Neural crest cell (in vitro differentiated cells): ENCODE results near the gene SUCLG2. TPM values are rescaled to one million over a fixed set of nuclear protein-coding genes. Genes with fewer than 3 reads are reported as not detected.
"Not testable (repeated sequence)": the region's sequence is repeated elsewhere in the genome, so short reads cannot be mapped to it uniquely, and the experiment has no call there.

Source experiments
- DNase-seq: peaks from one replicate; pipeline ENCODE4 v3.0.0; 2021; ENCODE audit warnings: low read depth, mixed read lengths, low spot score
- H3K27ac Mint-ChIP-seq: one replicate; pipeline ENCODE4 v1.8.0; 2021; ENCODE audit warnings: mild to moderate bottlenecking, mixed read lengths; ENCODE audit not compliant: unreplicated experiment
- H3K27me3 Mint-ChIP-seq: 2 replicates; pipeline ENCODE4 v1.8.0; 2021; ENCODE audit warnings: low read depth, mild to moderate bottlenecking, mixed read lengths
- H3K36me3 Mint-ChIP-seq: 2 replicates; pipeline ENCODE4 v1.8.0; 2021; ENCODE audit warnings: low read depth, mild to moderate bottlenecking, mixed read lengths
- H3K4me1 Mint-ChIP-seq: 2 replicates; pipeline ENCODE4 v1.8.0; 2021; ENCODE audit warnings: mixed read lengths
- H3K4me3 Mint-ChIP-seq: one replicate; pipeline ENCODE4 v1.8.0; 2021; ENCODE audit warnings: mild to moderate bottlenecking, mixed read lengths
- H3K9me3 Mint-ChIP-seq: 2 replicates; pipeline ENCODE4 v1.8.0; 2021; ENCODE audit warnings: mixed read lengths
- CTCF ChIP-seq: fragments of 200-600 bp; sonication (generic); conservative IDR thresholded peaks from 2 replicates; pipeline ENCODE4 v1.5.0; 2021; ENCODE audit warnings: antibody characterized with exemption, mild to moderate bottlenecking
- total RNA-seq: library from RNA; stranded (reverse); gene quantifications from 2 replicates; pipeline ENCODE4 v1.2.1, GENCODE V29; 2021

The SUCLG2 gene
- total RNA-seq, 1 donor from 2014 or later: 36.4 TPM

- Mint-ChIP-seq H3K27me3 (no peaks in the 10 kb centered on the region), H3K36me3 (peaks cover 11% of the 10 kb centered on the region), H3K4me3 (no peak overlapping the region), H3K4me1 (peaks cover 31% of the 10 kb centered on the region), H3K9me3 (no peaks in the 10 kb centered on the region), H3K27ac (no peak overlapping the region)
- no peak for TF ChIP-seq CTCF
- no peak for DNase-seq
These were observed 96.0 kb downstream of the SUCLG2 start for GRCh38 chr3:67558426-67558825.

- Mint-ChIP-seq H3K4me3 (no peak overlapping the region), H3K27me3 (no peaks in the 10 kb centered on the region), H3K27ac (no peak overlapping the region), H3K9me3 (no peaks in the 10 kb centered on the region), H3K36me3 (peaks cover 11% of the 10 kb centered on the region), H3K4me1 (peaks cover 27% of the 10 kb centered on the region)
- no peak for DNase-seq
- no peak for TF ChIP-seq CTCF
These were observed 96.5 kb downstream of the SUCLG2 start for GRCh38 chr3:67557848-67558355.

- Mint-ChIP-seq H3K4me1 (peaks cover under 1% of the 10 kb centered on the region), H3K36me3 (peaks cover 5% of the 10 kb centered on the region), H3K4me3 (no peak overlapping the region), H3K27me3 (no peaks in the 10 kb centered on the region), H3K9me3 (no peaks in the 10 kb centered on the region), H3K27ac (no peak overlapping the region)
- DNase-seq: no peak
- TF ChIP-seq CTCF: no peak
These were observed 102.9 kb downstream of the SUCLG2 start for GRCh38 chr3:67551361-67552016.

- Mint-ChIP-seq H3K4me1 (no peaks in the 10 kb centered on the region), H3K36me3 (no peaks in the 10 kb centered on the region), H3K9me3 (no peaks in the 10 kb centered on the region), H3K27ac (no peak overlapping the region), H3K27me3 (no peaks in the 10 kb centered on the region), H3K4me3 (no peak overlapping the region)
- no peak for DNase-seq
- TF ChIP-seq CTCF: no peak
These were observed 103.9 kb downstream of the SUCLG2 start for GRCh38 chr3:67550541-67550940.

GRCh38 chr3:67542502-67543250, 111.7 kb downstream of the SUCLG2 start:
- not testable (repeated sequence) for H3K27me3 Mint-ChIP-seq, H3K4me3 Mint-ChIP-seq, DNase-seq, H3K27ac Mint-ChIP-seq, H3K4me1 Mint-ChIP-seq
- Mint-ChIP-seq H3K36me3 (peaks cover 25% of the 10 kb centered on the region), H3K9me3 (peaks cover 12% of the 10 kb centered on the region)
